Gastrocnemius medialis (tissue), 4 donors: ENCODE data around the gene HIRIP3. TPM values are rescaled to one million over a fixed set of nuclear protein-coding genes. Genes with fewer than 3 reads are reported as not detected.

Experiments used
- ATAC-seq, 2 donors: fragments of 150-250 bp; one replicate each; pipeline ENCODE4 v1.9.1; 2016
- DNase-seq, 2 donors: peaks; one replicate each; pipeline ENCODE4 v3.0.0-alpha.2; 2019
- H3K27ac ChIP-seq, 4 donors: fragments of 200-600 bp; sonication (generic); 1 replicate in 1 of 4; 2 replicates in 3 of 4; pipeline ENCODE4 v1.5.1; 2016 to 2018; ENCODE audit warnings: mild to moderate bottlenecking in 2 of 4, moderate library complexity in 1 of 4
- H3K27me3 ChIP-seq, 3 donors: fragments of 200-600 bp; sonication (generic) in 2 of 3; 1 replicate in 1 of 3; 2 replicates in 2 of 3; pipeline versions ENCODE4 v1.5.1 to v1.6.0; 2016 to 2019; ENCODE audit warnings: mild to moderate bottlenecking in 1 of 3, moderate library complexity in 1 of 3
- H3K36me3 ChIP-seq, 2 donors: fragments of 200-600 bp; sonication (generic) in 1 of 2; one replicate each; pipeline ENCODE4 v1.5.1; 2017 to 2018
- H3K4me1 ChIP-seq, 2 donors: fragments of 200-600 bp; sonication (generic) in 1 of 2; one replicate each; pipeline ENCODE4 v1.5.1; 2016 to 2017; ENCODE audit warnings: mild to moderate bottlenecking in 2 of 2
- H3K4me3 ChIP-seq, 4 donors: fragments of 200-600 bp; sonication (generic) in 3 of 4; 1 replicate in 1 of 4; 2 replicates in 3 of 4; pipeline ENCODE4 v1.5.1; 2016 to 2019; ENCODE audit warnings: mild to moderate bottlenecking in 2 of 4
- H3K9me3 ChIP-seq, 3 donors: fragments of 200-600 bp; sonication (generic) in 2 of 3; 1 replicate in 1 of 3; 2 replicates in 2 of 3; pipeline ENCODE4 v1.5.1; 2016 to 2019
- CTCF ChIP-seq, 5 experiments: fragments of 450-650 bp in 3 of 5; fragments of 200-600 bp in 2 of 5; sonication (generic) in 2 of 5; IDR thresholded peaks in 4 of 5; conservative IDR thresholded peaks in 1 of 5; 1 replicate in 4 of 5; 2 replicates in 1 of 5; pipeline ENCODE4 v1.5.1; 2016 to 2019; ENCODE audit warnings: antibody characterized with exemption in 5 of 5, mild to moderate bottlenecking in 3 of 5, moderate library complexity in 3 of 5
- POLR2A ChIP-seq, 2 donors: fragments of 450-650 bp; IDR thresholded peaks; one replicate each; pipeline ENCODE4 v1.6.1; 2017; ENCODE audit warnings: antibody characterized with exemption in 2 of 2, mild to moderate bottlenecking in 2 of 2, moderate library complexity in 2 of 2
- in situ Hi-C, 4 donors: fragments of 200-750 bp; cut with MboI; loops; one replicate each; pipeline versions ENCODE4 v1.15.0 to v1.8.0; 2017; ENCODE audit warnings: low sequenced_read_pairs in 4 of 4
- intact Hi-C: fragments of 100-400 bp; cut with DNase I; formaldehyde crosslinking; loops from one replicate; pipeline ENCODE4 v1.15.1; 2023; ENCODE audit warnings: low total_unique reads
- total RNA-seq, 4 donors: library from RNA; depleted of rRNA; stranded (reverse); fragments of >200 nt; gene quantifications; one replicate each; pipeline versions ENCODE4 v1.1.0 to v1.2.3, GENCODE V29; 2016

Gene HIRIP3
- total RNA-seq, 4 donors from 2014 or later, result 13.5 to 25.6 (median 17.2) TPM

GRCh38 chr16:29990034-29990433 is 5.4 kb downstream of the HIRIP3 start:
- H3K36me3 ChIP-seq, result peaks cover 0 to 90% of the 10 kb centered on the region in 2 donors
- H3K4me3 ChIP-seq, result no peak overlapping the region
- ATAC-seq (no peak), DNase-seq (no peak)
- in situ Hi-C loops, result no loop called here
- H3K27ac ChIP-seq, result no peak overlapping the region
- intact Hi-C loops, result loop anchor here (10.0 kb wide), 1 partner anchor 545 kb away; the partner anchor contains the start of gene ZNF747
- H3K4me1 ChIP-seq, result peaks cover 9 to 11% of the 10 kb centered on the region in 2 donors
- H3K27me3 ChIP-seq, result no peaks in the 10 kb centered on the region
- H3K9me3 ChIP-seq, result no peaks in the 10 kb centered on the region
- TF ChIP-seq CTCF (IDR thresholded peaks at IDR 0.05 in 4 of 5, conservative IDR thresholded peaks at IDR 0.05 in 1 of 5), result no peak
- TF ChIP-seq POLR2A (IDR thresholded peaks at IDR 0.05), result no peak

- intact Hi-C loops (no loop called here), in situ Hi-C loops (no loop called here)
- Histone ChIP-seq H3K27ac (no peak overlapping the region), H3K36me3 (peaks cover 0 to 98% of the 10 kb centered on the region in 2 donors), H3K27me3 (no peaks in the 10 kb centered on the region), H3K9me3 (no peaks in the 10 kb centered on the region), H3K4me3 (no peak overlapping the region), H3K4me1 (peaks cover 3 to 4% of the 10 kb centered on the region in 2 donors)
- no peak for ATAC-seq
- DNase-seq, result no peak
- no peak for TF ChIP-seq POLR2A (IDR thresholded peaks at IDR 0.05)
- TF ChIP-seq CTCF (IDR thresholded peaks at IDR 0.05 in 4 of 5, conservative IDR thresholded peaks at IDR 0.05 in 1 of 5), result no peak
Measured at GRCh38 chr16:29989111-29989858, 6.1 kb downstream of the HIRIP3 start.

DNA sequence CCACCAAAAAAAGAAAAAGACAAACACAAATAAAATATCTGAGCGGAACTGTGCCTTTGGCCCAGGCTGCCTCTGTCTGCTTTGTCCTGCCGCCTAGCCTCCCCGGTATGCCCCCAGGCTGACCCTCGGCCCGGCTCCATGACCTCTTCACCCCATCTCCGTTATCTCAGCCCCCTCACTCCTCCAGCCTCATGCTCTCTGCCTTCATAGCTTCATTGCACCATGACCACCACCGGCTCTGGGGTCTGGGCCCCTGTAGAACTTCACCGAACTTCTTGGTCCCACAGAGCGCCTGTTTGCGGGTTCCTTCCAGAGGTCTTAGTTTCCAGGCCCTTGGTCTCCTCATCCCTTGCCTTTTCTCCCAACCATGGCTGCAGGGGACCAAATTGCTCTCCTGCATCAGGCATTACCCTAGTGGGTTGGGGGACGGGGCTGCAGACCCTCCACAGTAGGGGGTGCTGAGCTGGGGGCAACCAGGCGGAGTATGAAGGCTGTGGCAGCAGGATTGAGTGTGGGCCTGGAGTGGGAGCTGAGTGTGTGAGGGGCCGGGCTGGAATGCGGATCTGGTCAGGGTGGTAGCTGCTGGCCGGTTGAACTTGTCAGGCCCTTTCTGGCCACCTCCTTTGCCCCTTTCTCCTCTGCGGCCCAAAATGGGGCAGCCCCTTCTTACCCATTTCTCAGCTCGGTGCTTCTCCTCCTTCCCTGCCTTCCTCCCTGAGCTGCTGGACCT is 6.9 kb downstream of the HIRIP3 start:
- DNase-seq (no peak), ATAC-seq (no peak)
- no peak overlapping the region for H3K27ac ChIP-seq
- peaks cover 0 to 3% of the 10 kb centered on the region in 2 donors for H3K4me1 ChIP-seq
- no peak for TF ChIP-seq CTCF (IDR thresholded peaks at IDR 0.05 in 4 of 5, conservative IDR thresholded peaks at IDR 0.05 in 1 of 5)
- no peak for TF ChIP-seq POLR2A (IDR thresholded peaks at IDR 0.05)
- H3K9me3 ChIP-seq, result no peaks in the 10 kb centered on the region
- peaks cover 0 to 100% of the 10 kb centered on the region in 2 donors for H3K36me3 ChIP-seq
- H3K27me3 ChIP-seq, result no peaks in the 10 kb centered on the region
- H3K4me3 ChIP-seq, result no peak overlapping the region
- intact Hi-C loops, result no loop called here
- in situ Hi-C loops, result no loop called here

DNA sequence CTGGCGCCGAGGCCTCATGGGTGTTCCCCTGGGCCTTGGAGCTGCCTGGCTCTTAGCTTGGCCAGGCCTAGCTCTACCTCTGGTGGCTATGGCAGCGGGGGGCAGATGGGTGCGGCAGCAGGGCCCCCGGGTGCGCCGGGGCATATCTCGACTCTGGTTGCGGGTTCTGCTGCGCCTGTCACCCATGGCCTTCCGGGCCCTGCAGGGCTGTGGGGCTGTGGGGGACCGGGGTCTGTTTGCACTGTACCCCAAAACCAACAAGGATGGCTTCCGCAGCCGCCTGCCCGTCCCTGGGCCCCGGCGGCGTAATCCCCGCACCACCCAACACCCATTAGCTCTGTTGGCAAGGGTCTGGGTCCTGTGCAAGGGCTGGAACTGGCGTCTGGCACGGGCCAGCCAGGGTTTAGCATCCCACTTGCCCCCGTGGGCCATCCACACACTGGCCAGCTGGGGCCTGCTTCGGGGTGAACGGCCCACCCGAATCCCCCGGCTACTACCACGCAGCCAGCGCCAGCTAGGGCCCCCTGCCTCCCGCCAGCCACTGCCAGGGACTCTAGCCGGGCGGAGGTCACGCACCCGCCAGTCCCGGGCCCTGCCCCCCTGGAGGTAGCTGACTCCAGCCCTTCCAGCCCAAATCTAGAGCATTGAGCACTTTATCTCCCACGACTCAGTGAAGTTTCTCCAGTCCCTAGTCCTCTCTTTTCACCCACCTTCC is 7.9 kb downstream of the HIRIP3 start:
- ATAC-seq (no peak), DNase-seq (no peak)
- intact Hi-C loops, result no loop called here
- no peak for TF ChIP-seq CTCF (IDR thresholded peaks at IDR 0.05 in 4 of 5, conservative IDR thresholded peaks at IDR 0.05 in 1 of 5)
- TF ChIP-seq POLR2A (IDR thresholded peaks at IDR 0.05), result no peak
- in situ Hi-C loops, result no loop called here
- Histone ChIP-seq H3K27me3 (no peaks in the 10 kb centered on the region), H3K4me1 (peaks cover 0 to 3% of the 10 kb centered on the region in 2 donors), H3K4me3 (no peak overlapping the region), H3K27ac (no peak overlapping the region), H3K9me3 (no peaks in the 10 kb centered on the region), H3K36me3 (peaks cover 0 to 100% of the 10 kb centered on the region in 2 donors)
